WTC11 (cell line): ENCODE results near the gene R3HDM1. TPM values are rescaled to one million over a fixed set of nuclear protein-coding genes. Genes with fewer than 3 reads are reported as not detected.

Source experiments
- ATAC-seq: fragments of 200-7000 bp; cut with Tn5 transposase; 2 replicates; pipeline ENCODE4 v1.10.0; 2021; ENCODE audit warnings: mild to moderate bottlenecking, moderate library complexity
- CTCF ChIA-PET: fragments of 300-600 bp; sonication (Branson Sonifier 250); formaldehyde crosslinking; loops from one replicate; lab custom pipeline; 2021; ENCODE audit warnings: antibody characterized with exemption; lab: Charles Lee
- POLR2A ChIA-PET: fragments of 350-600 bp; sonication (Branson Sonifier 250); formaldehyde crosslinking; loops from one replicate; lab custom pipeline; 2021; ENCODE audit warnings: antibody characterized with exemption; lab: Charles Lee
- DNase-seq: peaks from one replicate; pipeline ENCODE4 v3.0.0; 2021; ENCODE audit warnings: low spot score
- H3K27ac Mint-ChIP-seq: 2 replicates; pipeline ENCODE4 v1.8.0; 2021; ENCODE audit warnings: mixed read lengths
- H3K27me3 Mint-ChIP-seq: 2 replicates; pipeline ENCODE4 v1.8.0; 2021; ENCODE audit warnings: low read depth, mild to moderate bottlenecking, moderate library complexity, mixed read lengths
- H3K36me3 Mint-ChIP-seq: 2 replicates; pipeline ENCODE4 v1.8.0; 2021; ENCODE audit warnings: mixed read lengths
- H3K4me1 Mint-ChIP-seq: 2 replicates; pipeline ENCODE4 v1.8.0; 2022; ENCODE audit warnings: mixed read lengths
- H3K4me3 Mint-ChIP-seq: 2 replicates; pipeline ENCODE4 v1.8.0; 2021; ENCODE audit warnings: mild to moderate bottlenecking, moderate library complexity, mixed read lengths
- H3K9me3 Mint-ChIP-seq: 2 replicates; pipeline ENCODE4 v1.8.0; 2021; ENCODE audit warnings: mixed read lengths
- CREB1 ChIP-seq: sonication (generic); formaldehyde crosslinking; IDR thresholded peaks from 2 replicates; pipeline ENCODE4 v1.8.0; 2023; ENCODE audit warnings: mild to moderate bottlenecking, missing genetic modification reagents
- CREM ChIP-seq: sonication (generic); formaldehyde crosslinking; IDR thresholded peaks from 2 replicates; pipeline ENCODE4 v1.8.1; 2022; ENCODE audit warnings: mild to moderate bottlenecking, missing genetic modification reagents, moderate library complexity
- EMX1 ChIP-seq: fragments of 250-450 bp; sonication (Bioruptor Pico); IDR thresholded peaks from 2 replicates; pipeline ENCODE4 v1.8.0; 2021; ENCODE audit warnings: mild to moderate bottlenecking
- ESRRA ChIP-seq: sonication (generic); formaldehyde crosslinking; IDR thresholded peaks from 2 replicates; pipeline ENCODE4 v1.8.1; 2022; ENCODE audit warnings: mild to moderate bottlenecking, missing genetic modification reagents, borderline replicate concordance
- FOXK1 ChIP-seq: sonication (generic); formaldehyde crosslinking; IDR thresholded peaks from 2 replicates; pipeline ENCODE4 v1.8.0; 2022; ENCODE audit warnings: mild to moderate bottlenecking, moderate library complexity, missing genetic modification reagents
- FOXP1 ChIP-seq: sonication (generic); formaldehyde crosslinking; IDR thresholded peaks from 2 replicates; pipeline ENCODE4 v1.8.0; 2022; ENCODE audit warnings: missing genetic modification reagents, mild to moderate bottlenecking, moderate library complexity, borderline replicate concordance
- GRHL2 ChIP-seq: fragments of 250-450 bp; sonication (Bioruptor Pico); IDR thresholded peaks from 2 replicates; pipeline ENCODE4 v1.8.0; 2022; ENCODE audit warnings: mild to moderate bottlenecking, moderate library complexity; ENCODE audit not compliant: insufficient replicate concordance, severe bottlenecking
- GTF2I ChIP-seq: fragments of 250-450 bp; sonication (Bioruptor Pico); conservative IDR thresholded peaks from 2 replicates; pipeline ENCODE4 v1.4.0; 2021; ENCODE audit warnings: mild to moderate bottlenecking
- MXD4 ChIP-seq: fragments of 250-450 bp; sonication (Bioruptor Pico); IDR thresholded peaks from 2 replicates; pipeline ENCODE4 v1.8.0; 2021; ENCODE audit warnings: mild to moderate bottlenecking, moderate library complexity, borderline replicate concordance
- PRRX2 ChIP-seq: fragments of 250-450 bp; sonication (Bioruptor Pico); IDR thresholded peaks from 2 replicates; pipeline ENCODE4 v1.8.0; 2021; ENCODE audit warnings: mild to moderate bottlenecking
- SMAD4 ChIP-seq: sonication (generic); formaldehyde crosslinking; IDR thresholded peaks from 2 replicates; pipeline ENCODE4 v1.8.0; 2022; ENCODE audit warnings: mild to moderate bottlenecking, missing genetic modification reagents
- TEAD1 ChIP-seq: sonication (generic); formaldehyde crosslinking; IDR thresholded peaks from 2 replicates; pipeline ENCODE4 v1.8.0; 2022; ENCODE audit warnings: mild to moderate bottlenecking, missing genetic modification reagents
- TP53 ChIP-seq: sonication (generic); formaldehyde crosslinking; IDR thresholded peaks from 2 replicates; pipeline ENCODE4 v1.8.1; 2023; ENCODE audit warnings: mild to moderate bottlenecking, missing genetic modification reagents
- ZNF138 ChIP-seq: sonication (generic); formaldehyde crosslinking; conservative IDR thresholded peaks from 2 replicates; pipeline ENCODE4 v1.8.1; 2022; ENCODE audit warnings: mild to moderate bottlenecking, moderate library complexity, missing genetic modification reagents
- ZNF416 ChIP-seq: fragments of 250-450 bp; sonication (Bioruptor Pico); IDR thresholded peaks from 2 replicates; pipeline ENCODE4 v1.9.0; 2021; ENCODE audit warnings: mild to moderate bottlenecking, inconsistent platforms
- ZNF671 ChIP-seq: fragments of 250-450 bp; sonication (Bioruptor Pico); IDR thresholded peaks from 2 replicates; pipeline ENCODE4 v1.8.0; 2021; ENCODE audit warnings: mild to moderate bottlenecking
- total RNA-seq: library from RNA; stranded (reverse); gene quantifications from 3 replicates; pipeline ENCODE4 v1.2.3, GENCODE V29; 2021
- TF ChIP-seq, protein P1 (sequence below): sonication (generic); formaldehyde crosslinking; IDR thresholded peaks from 2 replicates; pipeline ENCODE4 v1.8.0; 2022; ENCODE audit warnings: mild to moderate bottlenecking, missing genetic modification reagents
- TF ChIP-seq, protein P2 (sequence below): sonication (generic); formaldehyde crosslinking; IDR thresholded peaks from 2 replicates; pipeline ENCODE4 v1.8.0; 2022; ENCODE audit warnings: mild to moderate bottlenecking, missing genetic modification reagents
- TF ChIP-seq, protein P3 (sequence below): fragments of 250-450 bp; sonication (Bioruptor Pico); IDR thresholded peaks from 2 replicates; pipeline ENCODE4 v2.1.2; 2022; ENCODE audit warnings: mild to moderate bottlenecking, moderate library complexity

The R3HDM1 gene
- total RNA-seq, 1 experiment from 2014 or later, result 58.4 TPM

DNA sequence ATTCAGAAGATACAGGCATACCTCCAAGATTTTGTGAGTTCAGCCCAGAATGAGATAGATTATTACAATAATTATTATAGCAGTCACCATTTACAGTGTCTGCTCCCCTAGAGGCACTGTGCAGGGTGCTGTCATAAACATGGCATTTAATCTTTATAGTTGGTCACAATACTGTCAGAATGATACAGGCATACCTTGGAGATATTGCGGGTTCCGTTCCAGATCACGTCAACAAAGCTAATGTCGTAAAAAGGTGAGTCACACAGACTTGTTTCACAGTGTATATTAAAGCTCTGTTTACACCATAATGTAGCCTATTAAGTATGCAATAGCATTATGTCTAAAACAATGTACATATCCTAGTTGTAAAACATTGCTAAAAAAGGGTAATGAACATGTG is 45.8 kb upstream of the R3HDM1 start:
- no peak for TF ChIP-seq FOXP1
- TF ChIP-seq, protein P1, sequence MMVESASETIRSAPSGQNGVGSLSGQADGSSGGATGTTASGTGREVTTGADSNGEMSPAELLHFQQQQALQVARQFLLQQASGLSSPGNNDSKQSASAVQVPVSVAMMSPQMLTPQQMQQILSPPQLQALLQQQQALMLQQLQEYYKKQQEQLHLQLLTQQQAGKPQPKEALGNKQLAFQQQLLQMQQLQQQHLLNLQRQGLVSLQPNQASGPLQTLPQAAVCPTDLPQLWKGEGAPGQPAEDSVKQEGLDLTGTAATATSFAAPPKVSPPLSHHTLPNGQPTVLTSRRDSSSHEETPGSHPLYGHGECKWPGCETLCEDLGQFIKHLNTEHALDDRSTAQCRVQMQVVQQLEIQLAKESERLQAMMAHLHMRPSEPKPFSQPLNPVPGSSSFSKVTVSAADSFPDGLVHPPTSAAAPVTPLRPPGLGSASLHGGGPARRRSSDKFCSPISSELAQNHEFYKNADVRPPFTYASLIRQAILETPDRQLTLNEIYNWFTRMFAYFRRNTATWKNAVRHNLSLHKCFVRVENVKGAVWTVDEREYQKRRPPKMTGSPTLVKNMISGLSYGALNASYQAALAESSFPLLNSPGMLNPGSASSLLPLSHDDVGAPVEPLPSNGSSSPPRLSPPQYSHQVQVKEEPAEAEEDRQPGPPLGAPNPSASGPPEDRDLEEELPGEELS (CRISPR knock-in tag), result no peak
- TF ChIP-seq FOXK1 (CRISPR knock-in tag), result no peak
- TF ChIP-seq ESRRA (CRISPR knock-in tag), result no peak
- TF ChIP-seq GRHL2 (CRISPR knock-in tag), result no peak
- TF ChIP-seq GTF2I (CRISPR knock-in tag), result no peak
- TF ChIP-seq, all 79 proteins: peak for 0
- POLR2A ChIA-PET, result no interaction called here
- no peak for ATAC-seq
- Mint-ChIP-seq H3K4me1 (no peaks in the 10 kb centered on the region), H3K9me3 (peaks cover 33% of the 10 kb centered on the region), H3K27ac (no peak overlapping the region), H3K4me3 (no peak overlapping the region), H3K27me3 (no peaks in the 10 kb centered on the region), H3K36me3 (peaks cover 41% of the 10 kb centered on the region)
- no peak for DNase-seq
- CTCF ChIA-PET, result no interaction called here

- ATAC-seq, result no peak
- Mint-ChIP-seq H3K27me3 (no peaks in the 10 kb centered on the region), H3K4me3 (no peak overlapping the region), H3K4me1 (no peaks in the 10 kb centered on the region), H3K36me3 (peaks cover 33% of the 10 kb centered on the region), H3K9me3 (peaks cover 18% of the 10 kb centered on the region), H3K27ac (no peak overlapping the region)
- no peak for TF ChIP-seq PRRX2 (CRISPR knock-in tag)
- TF ChIP-seq ZNF138 (CRISPR knock-in tag), result no peak
- TF ChIP-seq, protein P1 (CRISPR knock-in tag), result no peak
- no peak for TF ChIP-seq CREB1 (CRISPR knock-in tag)
- TF ChIP-seq ZNF416 (CRISPR knock-in tag), result no peak
- TF ChIP-seq ZNF671 (CRISPR knock-in tag), result no peak
- TF ChIP-seq, protein P2, sequence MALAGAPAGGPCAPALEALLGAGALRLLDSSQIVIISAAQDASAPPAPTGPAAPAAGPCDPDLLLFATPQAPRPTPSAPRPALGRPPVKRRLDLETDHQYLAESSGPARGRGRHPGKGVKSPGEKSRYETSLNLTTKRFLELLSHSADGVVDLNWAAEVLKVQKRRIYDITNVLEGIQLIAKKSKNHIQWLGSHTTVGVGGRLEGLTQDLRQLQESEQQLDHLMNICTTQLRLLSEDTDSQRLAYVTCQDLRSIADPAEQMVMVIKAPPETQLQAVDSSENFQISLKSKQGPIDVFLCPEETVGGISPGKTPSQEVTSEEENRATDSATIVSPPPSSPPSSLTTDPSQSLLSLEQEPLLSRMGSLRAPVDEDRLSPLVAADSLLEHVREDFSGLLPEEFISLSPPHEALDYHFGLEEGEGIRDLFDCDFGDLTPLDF (CRISPR knock-in tag), result no peak
- no peak for TF ChIP-seq EMX1 (CRISPR knock-in tag)
- no peak for TF ChIP-seq TP53 (CRISPR knock-in tag)
- no peak for TF ChIP-seq TEAD1 (CRISPR knock-in tag)
- TF ChIP-seq SMAD4 (CRISPR knock-in tag), result no peak
- TF ChIP-seq CREM (CRISPR knock-in tag), result no peak
- TF ChIP-seq, protein P3, sequence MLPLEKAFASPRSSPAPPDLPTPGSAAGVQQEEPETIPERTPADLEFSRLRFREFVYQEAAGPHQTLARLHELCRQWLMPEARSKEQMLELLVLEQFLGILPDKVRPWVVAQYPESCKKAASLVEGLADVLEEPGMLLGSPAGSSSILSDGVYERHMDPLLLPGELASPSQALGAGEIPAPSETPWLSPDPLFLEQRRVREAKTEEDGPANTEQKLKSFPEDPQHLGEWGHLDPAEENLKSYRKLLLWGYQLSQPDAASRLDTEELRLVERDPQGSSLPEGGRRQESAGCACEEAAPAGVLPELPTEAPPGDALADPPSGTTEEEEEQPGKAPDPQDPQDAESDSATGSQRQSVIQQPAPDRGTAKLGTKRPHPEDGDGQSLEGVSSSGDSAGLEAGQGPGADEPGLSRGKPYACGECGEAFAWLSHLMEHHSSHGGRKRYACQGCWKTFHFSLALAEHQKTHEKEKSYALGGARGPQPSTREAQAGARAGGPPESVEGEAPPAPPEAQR, result no peak
- TF ChIP-seq MXD4 (CRISPR knock-in tag), result no peak
- ChIA-PET CTCF (no interaction called here), POLR2A (interaction anchor here (0.6 kb wide), 1 partner anchor 68 kb away, joined by 5 read pairs; no protein-coding TSS in a partner anchor)
- DNase-seq, result no peak
Observed at GRCh38 chr2:135490376-135490775, 40.9 kb upstream of the R3HDM1 start.
